Stimulated activated CD4-positive, alpha-beta T cell treated with anti-CD3 and anti-CD28 coated beads, Interleukin-4, amount 100 ng/mL, for 48 hours (primary cell): ENCODE measurements around the gene PCDHA7.
"Not testable (repeated sequence)": the region's sequence is repeated elsewhere in the genome, so short reads cannot be mapped to it uniquely, and the experiment has no call there.

Experiments used
- DNase-seq, 2 donors: peaks; one replicate each; pipeline ENCODE4 v3.0.0-alpha.2; 2020; ENCODE audit warnings: low read depth in 2 of 2

The PCDHA7 gene

GRCh38 chr5:140821375-140822280 lies 12.4 kb upstream of the PCDHA7 start, which contains the start of gene PCDHA5:
TSS of gene PCDHA5 (plus strand) at chr5:140821613.
- peak; percentile 10 to 42 for DNase-seq

GRCh38 chr5:140822281-140822629 lies 11.8 kb upstream of the PCDHA7 start:
- DNase-seq: no peak

- DNase-seq: not testable (repeated sequence)
Observed at GRCh38 chr5:140822969-140823368, 11.1 kb upstream of the PCDHA7 start.

- DNase-seq: no peak
Observed at GRCh38 chr5:140823475-140823874, 10.6 kb upstream of the PCDHA7 start.

- no peak for DNase-seq
Observed at GRCh38 chr5:140827704-140828361, 6.2 kb upstream of the PCDHA7 start, which contains the start of gene PCDHA6. TSS of gene PCDHA6 (plus strand) at chr5:140827960. CDS start at chr5:140828092, 132 bp downstream.

GRCh38 chr5:140828362-140828737 lies 5.7 kb upstream of the PCDHA7 start:
- DNase-seq: no peak

GRCh38 chr5:140829511-140830501 lies 4.3 kb upstream of the PCDHA7 start:
- DNase-seq: not testable (repeated sequence)

GRCh38 chr5:140834439-140835008 lies 455 bp downstream of the PCDHA7 start:
- not testable (repeated sequence) for DNase-seq

- DNase-seq: no peak
Observed at GRCh38 chr5:140835622-140836510, 1.8 kb downstream of the PCDHA7 start.

GRCh38 chr5:140840978-140841962 lies 7.2 kb downstream of the PCDHA7 start, which contains the start of gene PCDHA8:
TSS of gene PCDHA8 (plus strand) at chr5:140841187. CDS start at chr5:140841322, 135 bp downstream.
- no peak for DNase-seq

- DNase-seq: no peak
Observed at GRCh38 chr5:140842798-140843733, 9.0 kb downstream of the PCDHA7 start.

GRCh38 chr5:140848139-140849102 lies 14.4 kb downstream of the PCDHA7 start, which contains the start of gene PCDHA9:
TSS of gene PCDHA9 (plus strand) at chr5:140848382. CDS start at chr5:140848496, 114 bp downstream.
- not testable (repeated sequence) for DNase-seq

- not testable (repeated sequence) for DNase-seq
Observed at GRCh38 chr5:140849831-140850634, 16.0 kb downstream of the PCDHA7 start.

- DNase-seq: no peak
Observed at GRCh38 chr5:140855772-140856674, 22.0 kb downstream of the PCDHA7 start, which contains the start of gene PCDHA10. TSS of gene PCDHA10 (plus strand) at chr5:140855897. CDS start at chr5:140856049, 152 bp downstream.
